ENCODE measurements around the gene ACSM6.

The ACSM6 gene

GRCh38 chr10:95268438-95268837 is 74.4 kb downstream of the ACSM6 start:
- Histone ChIP-seq H4K20me1 (ENCODE audit: insufficient read depth, low read length) (no peaks in the 10 kb centered on the region), H3K9me2 (replicated peaks; ENCODE audit: insufficient read depth, low read length) (no peaks in the 10 kb centered on the region), H3K4me1 (ENCODE audit: low read length) (peaks cover 21% of the 10 kb centered on the region), H3F3A (ENCODE audit: insufficient read depth, low read length) (no peaks in the 10 kb centered on the region), H3K79me2 (ENCODE audit: low read length) (peaks cover 24% of the 10 kb centered on the region), H3K27ac (ENCODE audit: low read length) (no peak overlapping the region), H3K9me3 (replicated peaks; ENCODE audit: insufficient read depth, low read length) (no peaks in the 10 kb centered on the region), H3K36me3 (replicated peaks; ENCODE audit: insufficient read depth, low read length) (0 out of 2 replicates have a peak, but pooled peaks cover 4% of the 10 kb centered on the region), H3K4me2 (ENCODE audit: low read depth, low read length) (no peak overlapping the region), H2AFZ (ENCODE audit: low read length) (no peak overlapping the region), H3K9ac (ENCODE audit: low read length) (no peak overlapping the region), H3K27me3 (replicated peaks; ENCODE audit: insufficient read depth, low read length) (no peaks in the 10 kb centered on the region), H3K4me3 (ENCODE audit: low read length) (no peak overlapping the region)
- TF ChIP-seq CTCF (IDR thresholded peaks at IDR 0.05; ENCODE audit: low read length) (no peak), EZH2phosphoT487 (IDR thresholded peaks at IDR 0.05; ENCODE audit: low read length) (no peak)
- DNase-seq: no peak

DNA sequence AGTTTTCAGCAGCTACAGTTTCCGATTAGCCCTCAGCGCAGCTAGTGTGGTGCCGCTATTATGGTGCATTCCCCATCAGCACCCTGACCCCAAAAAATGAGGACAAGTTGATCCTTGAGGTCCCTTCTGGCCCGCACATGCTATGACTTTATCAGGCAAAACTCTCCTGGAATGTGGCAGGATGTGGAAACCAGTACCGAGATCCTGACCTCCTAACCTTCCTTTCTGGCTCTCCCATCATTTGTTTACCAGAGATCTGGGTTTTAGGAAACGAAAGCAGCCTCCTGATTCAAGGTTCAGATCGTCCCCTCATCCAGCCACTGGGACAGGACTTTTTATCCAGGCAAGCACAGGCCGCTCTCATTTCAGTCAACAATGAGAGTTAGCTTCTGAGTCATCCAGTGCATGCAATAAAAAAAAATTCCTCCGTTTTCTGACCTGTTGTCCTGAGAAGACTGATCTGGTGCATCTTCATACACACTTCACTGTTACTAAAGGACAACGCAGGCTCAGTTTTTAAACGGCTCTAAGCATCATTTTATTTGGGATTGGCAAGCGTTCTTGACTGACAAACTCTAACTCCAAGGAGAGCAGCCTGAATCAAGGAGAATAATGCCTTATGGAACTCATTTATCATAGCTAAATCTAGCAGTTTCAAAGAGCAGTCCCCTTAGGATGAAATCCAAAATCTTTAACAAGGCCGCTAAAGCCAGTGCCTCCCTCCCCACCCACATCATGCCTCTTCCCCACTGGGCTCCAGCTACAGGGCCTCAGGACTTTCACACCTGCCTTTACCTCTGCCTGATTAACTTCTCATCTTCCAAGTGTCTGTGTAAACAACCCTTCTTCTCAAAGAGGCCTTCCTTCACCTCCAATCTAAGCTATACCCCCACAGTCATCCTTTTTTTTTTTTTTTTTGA is 79.6 kb downstream of the ACSM6 start:
- H3F3A ChIP-seq (ENCODE audit: insufficient read depth, low read length): no peaks in the 10 kb centered on the region
- peaks cover 64% of the 10 kb centered on the region for H3K79me2 ChIP-seq (ENCODE audit: low read length)
- no peaks in the 10 kb centered on the region for H3K27me3 ChIP-seq (replicated peaks; ENCODE audit: insufficient read depth, low read length)
- H3K4me3 ChIP-seq (ENCODE audit: low read length): no peak overlapping the region
- H3K9me3 ChIP-seq (replicated peaks; ENCODE audit: insufficient read depth, low read length): no peaks in the 10 kb centered on the region
- H2AFZ ChIP-seq (ENCODE audit: low read length): no peak overlapping the region
- no peak overlapping the region for H3K9ac ChIP-seq (ENCODE audit: low read length)
- TF ChIP-seq EZH2phosphoT487 (IDR thresholded peaks at IDR 0.05; ENCODE audit: low read length): no peak
- TF ChIP-seq EZH2 (optimal IDR thresholded peaks at IDR 0.05; ENCODE audit: low read depth, low read length): no peak
- TF ChIP-seq CTCF (IDR thresholded peaks at IDR 0.05; ENCODE audit: low read length): no peak
- H3K4me2 ChIP-seq (ENCODE audit: low read depth, low read length): no peak overlapping the region
- DNase-seq: no peak
- no peaks in the 10 kb centered on the region for H3K4me1 ChIP-seq (ENCODE audit: low read length)
- H4K20me1 ChIP-seq (ENCODE audit: insufficient read depth, low read length): peaks cover 4% of the 10 kb centered on the region; the same call in 1 of the 2 replicates
- H3K9me2 ChIP-seq (replicated peaks; ENCODE audit: insufficient read depth, low read length): no peaks in the 10 kb centered on the region
- H3K36me3 ChIP-seq (replicated peaks; ENCODE audit: insufficient read depth, low read length): no peaks in the 10 kb centered on the region
- H3K27ac ChIP-seq (ENCODE audit: low read length): no peak overlapping the region

GRCh38 chr10:95275726-95276366 is 81.8 kb downstream of the ACSM6 start:
- H3K4me2 ChIP-seq (ENCODE audit: low read depth, low read length): no peak overlapping the region
- peaks cover 4% of the 10 kb centered on the region; the same call in 1 of the 2 replicates for H4K20me1 ChIP-seq (ENCODE audit: insufficient read depth, low read length)
- no peaks in the 10 kb centered on the region for H3K27me3 ChIP-seq (replicated peaks; ENCODE audit: insufficient read depth, low read length)
- DNase-seq: no peak
- H3K4me1 ChIP-seq (ENCODE audit: low read length): no peaks in the 10 kb centered on the region
- peaks cover 83% of the 10 kb centered on the region for H3K79me2 ChIP-seq (ENCODE audit: low read length)
- no peak for TF ChIP-seq EZH2phosphoT487 (IDR thresholded peaks at IDR 0.05; ENCODE audit: low read length)
- no peaks in the 10 kb centered on the region for H3F3A ChIP-seq (ENCODE audit: insufficient read depth, low read length)
- no peak overlapping the region for H2AFZ ChIP-seq (ENCODE audit: low read length)
- no peak overlapping the region for H3K9ac ChIP-seq (ENCODE audit: low read length)
- H3K9me3 ChIP-seq (replicated peaks; ENCODE audit: insufficient read depth, low read length): no peaks in the 10 kb centered on the region
- H3K9me2 ChIP-seq (replicated peaks; ENCODE audit: insufficient read depth, low read length): no peaks in the 10 kb centered on the region
- H3K36me3 ChIP-seq (replicated peaks; ENCODE audit: insufficient read depth, low read length): no peaks in the 10 kb centered on the region
- no peak overlapping the region for H3K27ac ChIP-seq (ENCODE audit: low read length)
- H3K4me3 ChIP-seq (ENCODE audit: low read length): no peak overlapping the region
